ENCODE results near the gene EEA1. TPM values are rescaled to one million over a fixed set of nuclear protein-coding genes. Genes with fewer than 3 reads are reported as not detected.

EEA1 gene
- total and polyA plus RNA-seq, 11 donors: 5.1 to 45.5 (median 28.5) TPM

GRCh38 chr12:92810370-92810769, 118.7 kb downstream of the EEA1 start:
- H3K36me3 ChIP-seq: peaks cover 0 to 98% (median 70%) of the 10 kb centered on the region in 9 donors
- intact Hi-C loops (cut with DNase I): no loop called here
- no peak for DNase-seq
- peaks cover 0 to 8% (median 0%) of the 10 kb centered on the region in 12 donors for H3K9me3 ChIP-seq
- no peak overlapping the region for H3K27ac ChIP-seq
- no peaks in the 10 kb centered on the region for H3K27me3 ChIP-seq
- ATAC-seq: no peak
- TF ChIP-seq, protein P1, sequence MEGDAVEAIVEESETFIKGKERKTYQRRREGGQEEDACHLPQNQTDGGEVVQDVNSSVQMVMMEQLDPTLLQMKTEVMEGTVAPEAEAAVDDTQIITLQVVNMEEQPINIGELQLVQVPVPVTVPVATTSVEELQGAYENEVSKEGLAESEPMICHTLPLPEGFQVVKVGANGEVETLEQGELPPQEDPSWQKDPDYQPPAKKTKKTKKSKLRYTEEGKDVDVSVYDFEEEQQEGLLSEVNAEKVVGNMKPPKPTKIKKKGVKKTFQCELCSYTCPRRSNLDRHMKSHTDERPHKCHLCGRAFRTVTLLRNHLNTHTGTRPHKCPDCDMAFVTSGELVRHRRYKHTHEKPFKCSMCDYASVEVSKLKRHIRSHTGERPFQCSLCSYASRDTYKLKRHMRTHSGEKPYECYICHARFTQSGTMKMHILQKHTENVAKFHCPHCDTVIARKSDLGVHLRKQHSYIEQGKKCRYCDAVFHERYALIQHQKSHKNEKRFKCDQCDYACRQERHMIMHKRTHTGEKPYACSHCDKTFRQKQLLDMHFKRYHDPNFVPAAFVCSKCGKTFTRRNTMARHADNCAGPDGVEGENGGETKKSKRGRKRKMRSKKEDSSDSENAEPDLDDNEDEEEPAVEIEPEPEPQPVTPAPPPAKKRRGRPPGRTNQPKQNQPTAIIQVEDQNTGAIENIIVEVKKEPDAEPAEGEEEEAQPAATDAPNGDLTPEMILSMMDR (IDR thresholded peaks at IDR 0.05): no peak
- no peak overlapping the region for H3K4me3 ChIP-seq
- no peaks in the 10 kb centered on the region for H3K4me1 ChIP-seq
- 93 to 96% (median 95%) methylated on average over 4 of the region's 4 CpGs for WGBS, 4 donors

- intact Hi-C loops (cut with DNase I): loop anchor here in 1 of 10 donors (10.0 kb wide), 1 partner anchor 121 kb away; the partner anchor contains the start of gene EEA1
Measured at GRCh38 chr12:92803903-92804302, 125.2 kb downstream of the EEA1 start.

GRCh38 chr12:92802906-92803305, 126.2 kb downstream of the EEA1 start:
- DNase-seq (no peak), ATAC-seq (no peak)
- no peak for TF ChIP-seq POLR2A (IDR thresholded peaks at IDR 0.05)
- TF ChIP-seq, protein P1 (IDR thresholded peaks at IDR 0.05): no peak
- Histone ChIP-seq H3K9me3 (peaks cover 0 to 8% (median 0%) of the 10 kb centered on the region in 12 donors), H3K4me3 (no peak overlapping the region), H3K4me1 (peaks cover 0 to 13% (median 4%) of the 10 kb centered on the region in 12 donors), H3K27ac (peak overlapping the region in 3 of 12 donors; percentile 6 to 49 (median 45)), H3K36me3 (peaks cover 0 to 78% (median 57%) of the 10 kb centered on the region in 9 donors), H3K27me3 (no peaks in the 10 kb centered on the region)
- 85 to 90% (median 88%) methylated on average over 3 of the region's 3 CpGs for WGBS, 4 donors
- intact Hi-C loops (cut with DNase I): loop anchor here in 1 of 10 donors (10.0 kb wide), 1 partner anchor 122 kb away; the partner anchor contains the start of gene EEA1

More at GRCh38 chr12:92803903-92804302, 125.2 kb downstream of the EEA1 start:
- H3K27me3 ChIP-seq: no peaks in the 10 kb centered on the region
- peaks cover 0 to 13% (median 4%) of the 10 kb centered on the region in 12 donors for H3K4me1 ChIP-seq
- DNase-seq (no peak), ATAC-seq (peak in 3 of 4 donors; percentile 60 to 75 (median 68))
- peak overlapping the region in 8 of 12 donors; percentile 3 to 60 (median 38) for H3K27ac ChIP-seq
- TF ChIP-seq, protein P1 (IDR thresholded peaks at IDR 0.05): no peak
- no peak for TF ChIP-seq POLR2A (IDR thresholded peaks at IDR 0.05)
- 95 to 98% (median 96%) methylated on average over 1 of the region's 1 CpG for WGBS, 4 donors
- no peak overlapping the region for H3K4me3 ChIP-seq
- peaks cover 0 to 8% (median 0%) of the 10 kb centered on the region in 12 donors for H3K9me3 ChIP-seq
- peaks cover 0 to 78% (median 57%) of the 10 kb centered on the region in 9 donors for H3K36me3 ChIP-seq

DNA sequence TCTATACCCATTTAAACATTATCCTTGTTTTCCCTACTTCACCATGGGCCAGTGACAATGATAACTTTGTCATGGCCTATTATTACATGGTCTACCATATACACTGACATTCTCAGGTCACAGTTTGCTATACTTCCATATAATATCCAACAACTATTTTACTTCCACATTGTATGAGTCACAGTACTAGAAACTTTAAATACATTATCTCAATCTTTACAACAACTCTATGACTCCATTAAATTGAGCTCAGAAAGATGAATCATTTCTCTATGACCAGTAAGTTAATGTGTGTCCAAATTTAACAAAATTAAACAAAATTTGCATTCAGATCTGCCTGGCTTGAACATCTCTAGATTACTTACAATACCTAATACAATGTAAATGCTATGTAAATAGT, 132.4 kb downstream of the EEA1 start:
- ATAC-seq (no peak), DNase-seq (no peak)
- Histone ChIP-seq H3K4me3 (no peak overlapping the region), H3K4me1 (no peaks in the 10 kb centered on the region), H3K27ac (no peak overlapping the region), H3K27me3 (no peaks in the 10 kb centered on the region), H3K36me3 (peaks cover 0 to 62% (median 45%) of the 10 kb centered on the region in 9 donors), H3K9me3 (peaks cover 0 to 18% (median 0%) of the 10 kb centered on the region in 12 donors)
- TF ChIP-seq POLR2A (IDR thresholded peaks at IDR 0.05): no peak
- TF ChIP-seq, protein P1 (IDR thresholded peaks at IDR 0.05): no peak
- intact Hi-C loops (cut with DNase I): no loop called here
